GM19043 (cell line): ENCODE measurements around the gene PLXNB2.
"Not testable (repeated sequence)": the region's sequence is repeated elsewhere in the genome, so short reads cannot be mapped to it uniquely, and the experiment has no call there.

Experiments
- ATAC-seq: cut with Tn5 transposase; IDR thresholded peaks from one replicate; pipeline ENCODE4 v1.9.1; 2021; ENCODE audit warnings: low read depth; ENCODE audit not compliant: unreplicated experiment

Gene PLXNB2

DNA sequence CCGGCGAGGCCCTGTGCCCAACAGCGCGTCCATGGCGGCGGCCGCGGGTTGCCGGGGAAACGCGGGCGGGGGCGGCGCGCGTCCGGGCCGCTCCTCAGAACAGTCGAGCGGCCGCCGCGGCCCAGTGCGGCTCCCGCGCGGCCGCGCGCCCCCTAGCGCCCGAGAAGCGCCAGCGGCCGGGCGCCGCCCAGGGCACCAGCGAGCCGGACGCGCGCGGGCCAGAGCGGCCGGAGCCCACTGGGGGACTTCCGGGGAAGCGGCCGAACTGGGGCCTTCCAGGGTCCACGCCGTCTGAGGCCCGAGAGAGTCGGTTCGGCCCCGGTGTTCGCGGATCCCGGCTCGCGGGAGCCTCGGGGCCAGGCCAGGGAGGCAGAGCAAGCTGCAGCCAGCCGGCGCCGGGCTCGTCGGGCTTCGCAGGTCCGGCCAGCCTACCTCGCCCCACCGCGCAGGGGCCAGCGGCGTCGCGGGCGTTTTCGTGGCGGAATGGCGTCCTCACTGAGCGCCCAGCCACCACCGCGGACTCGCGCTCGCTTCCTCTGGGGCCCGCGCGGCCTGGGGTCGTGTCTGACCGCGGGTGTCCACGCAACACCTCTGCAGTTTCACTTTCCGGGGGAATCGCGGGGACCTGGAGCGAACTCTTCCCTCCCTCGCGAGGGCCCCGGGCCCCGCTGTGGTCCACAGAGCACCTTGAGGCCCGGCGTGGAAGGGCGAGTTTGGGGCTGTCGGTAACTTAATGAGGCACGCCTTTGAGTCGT lies 19.7 kb upstream of the PLXNB2 start, which contains the start of gene DENND6B:
Gene DENND6B, minus strand, starts transcription at position 57 of the 755 bp plus-strand sequence. Its CDS starts 24 bp downstream, at position 33.
- peak; percentile 79 for ATAC-seq

DNA sequence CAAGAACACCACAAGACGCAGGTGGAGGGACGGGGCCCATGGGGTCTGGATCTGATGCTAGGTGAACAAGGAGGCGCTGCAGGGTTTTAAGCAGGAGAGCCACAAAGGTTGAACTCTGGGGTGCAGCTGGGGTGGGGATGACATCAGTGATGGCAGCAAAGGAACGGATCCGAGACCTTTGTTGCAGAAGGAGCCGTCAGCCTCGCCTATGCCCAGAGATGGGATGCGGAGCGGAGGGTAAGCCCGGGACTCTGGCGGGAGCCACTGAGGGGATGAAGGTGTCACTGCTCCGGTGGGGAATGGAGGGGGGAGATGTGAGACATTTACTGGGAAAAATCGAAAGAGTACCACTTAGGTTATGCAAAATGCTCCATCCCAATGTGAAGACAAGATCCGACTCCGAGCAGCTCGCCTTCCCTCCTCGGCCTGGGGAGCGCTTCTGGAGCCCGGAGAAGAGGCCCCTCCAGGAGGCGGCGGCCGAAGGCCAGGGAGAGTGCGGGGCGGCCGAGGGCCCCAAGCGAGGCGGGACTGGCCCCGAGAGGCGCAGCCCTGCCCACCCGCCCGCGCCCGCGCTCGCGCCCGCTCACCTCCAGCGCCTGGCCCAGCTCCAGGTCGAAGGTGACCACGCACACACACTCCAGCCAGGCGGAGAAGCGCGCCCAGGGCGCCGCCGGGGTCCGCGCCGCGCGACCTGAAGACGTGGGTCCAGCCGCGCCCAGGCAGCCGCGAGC lies 18.9 kb upstream of the PLXNB2 start:
- no peak for ATAC-seq

DNA sequence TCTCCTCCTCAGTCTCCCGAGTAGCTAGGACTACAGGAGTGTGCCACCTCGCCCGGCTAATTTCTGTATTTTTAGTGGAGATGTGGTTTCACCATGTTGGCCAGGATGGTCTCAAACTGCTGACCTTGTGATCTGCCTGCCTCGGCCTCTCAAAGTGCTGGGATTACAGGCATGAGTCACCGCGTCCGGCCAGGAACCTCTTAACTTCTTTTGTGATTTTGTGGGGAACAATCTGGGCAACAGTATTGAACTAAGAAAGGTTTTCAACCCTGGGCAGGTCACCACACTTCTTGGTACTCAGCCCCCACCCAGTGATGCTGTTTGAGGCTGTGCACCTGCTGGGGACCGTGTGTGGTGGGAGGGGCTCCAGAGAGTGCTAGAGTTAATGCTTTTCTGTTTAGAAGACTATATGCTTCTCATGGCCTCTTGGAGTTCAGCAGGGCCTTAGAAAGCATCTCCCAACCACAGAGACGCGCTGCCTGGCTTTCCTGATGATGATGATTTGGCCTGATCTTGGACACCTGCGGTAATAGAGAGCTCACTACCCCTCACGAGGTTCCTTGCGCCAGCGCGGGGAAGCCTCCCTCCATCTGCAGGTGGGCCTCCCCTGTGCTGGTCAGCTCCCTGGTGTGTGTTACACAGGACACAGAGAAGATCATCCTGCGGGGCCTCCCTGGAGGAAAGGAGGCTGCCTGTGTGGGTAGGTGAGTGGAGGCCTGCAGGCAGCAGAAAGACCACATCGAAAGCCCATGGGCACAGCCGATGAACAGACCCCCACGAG lies 18.2 kb upstream of the PLXNB2 start:
- no peak for ATAC-seq

DNA sequence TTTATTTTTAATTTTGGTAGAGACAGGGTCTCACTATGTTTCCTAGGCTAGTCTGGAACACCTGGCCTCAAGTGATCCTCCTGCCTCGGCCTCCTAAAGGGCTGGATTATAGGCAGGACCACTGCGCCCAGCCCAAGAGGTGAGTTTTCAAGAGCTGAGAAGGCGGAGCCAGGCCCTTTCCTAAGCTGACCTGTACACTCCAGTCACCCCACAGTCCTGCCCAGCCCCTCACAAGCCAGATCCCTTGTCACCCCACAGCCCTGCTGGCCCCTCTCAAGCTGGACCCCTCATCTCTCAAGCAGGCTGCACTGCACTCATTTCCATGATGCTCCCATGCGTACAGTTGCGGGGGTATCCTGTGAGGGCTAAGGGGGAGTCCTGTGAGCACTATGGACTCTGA lies 16.5 kb upstream of the PLXNB2 start:
- ATAC-seq = no peak

DNA sequence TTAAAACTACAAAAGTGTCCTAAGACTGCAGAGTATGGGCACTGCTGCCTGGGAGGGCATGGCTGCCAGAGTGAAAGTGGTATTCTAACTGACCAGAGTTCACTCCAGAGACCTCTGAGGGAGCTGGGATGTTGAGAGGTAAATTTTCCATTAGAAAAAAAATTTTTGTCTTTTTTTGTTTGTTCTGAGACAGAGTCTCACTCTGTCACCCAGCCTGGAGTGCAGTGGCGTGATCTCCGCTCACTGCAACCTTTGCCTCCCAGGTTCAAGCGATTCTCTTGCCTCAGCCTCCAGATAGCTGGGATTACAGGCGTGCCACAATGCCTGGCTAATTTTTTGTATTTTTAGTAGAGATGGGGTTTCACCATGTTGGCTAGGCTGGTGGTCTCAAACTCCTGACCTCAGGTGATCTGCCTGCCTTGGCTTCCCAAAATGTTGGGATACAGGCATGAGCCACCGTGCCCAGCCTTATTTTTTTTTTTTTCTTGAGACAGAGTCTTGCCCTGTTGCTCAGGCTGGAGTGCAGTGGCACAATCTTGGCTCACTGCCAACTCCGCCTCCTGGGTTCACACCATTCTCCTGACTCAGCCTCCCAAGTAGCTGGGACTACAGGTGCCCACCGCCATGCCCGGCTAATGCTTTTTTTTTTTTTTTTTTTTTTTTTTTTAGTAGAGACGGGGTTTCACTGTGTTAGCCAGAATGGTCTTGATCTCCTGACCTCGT lies 15.1 kb upstream of the PLXNB2 start:
- not testable (repeated sequence) for ATAC-seq

DNA sequence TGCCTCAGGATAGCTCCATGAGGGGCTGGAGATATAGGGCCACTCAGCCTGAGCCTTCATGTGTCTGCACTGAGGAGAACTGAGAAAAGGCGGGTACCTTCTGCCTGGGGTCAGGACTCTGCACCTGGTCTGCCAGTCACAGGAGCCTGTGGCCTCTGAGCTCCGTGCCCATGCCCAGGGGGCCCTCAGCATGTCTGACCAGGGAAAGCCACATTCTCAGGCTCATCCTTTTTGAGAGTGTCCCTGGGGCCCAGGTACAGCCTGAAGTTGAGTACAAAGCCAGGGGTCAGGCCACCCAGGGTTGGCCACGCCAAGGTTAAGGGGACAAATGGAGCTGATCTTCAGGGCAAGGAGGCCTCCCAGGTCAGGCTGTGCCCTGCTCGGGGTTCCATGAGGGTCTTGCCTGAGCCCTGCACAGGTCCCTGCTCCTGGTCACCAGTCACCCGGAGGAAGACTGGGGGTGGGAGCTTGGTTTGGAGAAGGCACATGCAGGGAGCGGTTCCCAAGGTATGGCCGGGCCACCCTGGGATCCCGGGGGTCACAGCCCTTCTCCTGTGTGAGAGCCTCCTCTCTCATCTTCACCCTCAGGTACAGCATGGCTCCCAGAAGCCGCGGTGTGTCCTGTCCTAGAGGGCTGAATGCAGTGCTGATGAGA lies 13.4 kb upstream of the PLXNB2 start:
- no peak for ATAC-seq

DNA sequence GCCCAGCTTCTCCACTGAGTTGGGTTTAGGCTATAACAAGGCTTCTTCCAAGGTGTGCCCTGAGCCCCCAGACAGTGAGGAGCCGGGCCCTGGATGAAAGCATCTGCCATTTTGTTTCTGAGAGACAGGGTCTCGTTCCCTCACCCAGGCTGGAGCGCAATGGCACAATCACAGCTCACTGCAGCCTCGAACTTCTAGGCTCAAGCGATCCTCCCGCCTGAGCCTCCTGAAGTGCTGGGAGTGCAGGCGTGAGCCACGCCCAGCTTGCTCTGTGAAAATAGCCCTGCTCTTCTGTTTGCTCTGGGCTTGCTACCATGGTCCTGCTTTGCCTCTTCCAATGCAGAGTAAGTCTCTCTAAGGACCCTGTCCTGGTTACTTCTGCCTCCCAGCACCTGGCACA lies 12.7 kb upstream of the PLXNB2 start:
- no peak for ATAC-seq

DNA sequence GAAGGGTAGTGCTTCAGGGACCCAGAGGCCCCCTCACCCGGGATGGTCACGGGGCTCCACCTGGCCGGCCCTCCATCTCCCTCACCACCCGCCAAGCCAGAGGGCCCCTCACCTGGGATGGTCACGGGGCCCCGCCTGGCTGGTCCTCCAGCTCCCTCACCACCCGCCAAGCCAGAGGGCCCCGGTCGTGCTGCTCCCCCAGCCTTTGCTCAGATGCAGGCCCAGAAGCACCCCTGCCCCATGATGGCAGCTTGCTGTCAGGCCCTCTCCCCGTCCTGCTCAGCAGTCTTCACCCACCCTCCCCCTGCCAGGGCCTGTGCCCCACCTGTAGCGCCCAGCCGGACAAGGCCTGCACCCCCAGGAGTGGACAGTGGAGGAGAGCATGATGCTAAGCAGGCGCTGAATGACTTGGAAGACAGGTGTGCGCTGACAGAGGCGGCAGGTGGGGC lies 12.1 kb upstream of the PLXNB2 start:
- ATAC-seq = no peak

DNA sequence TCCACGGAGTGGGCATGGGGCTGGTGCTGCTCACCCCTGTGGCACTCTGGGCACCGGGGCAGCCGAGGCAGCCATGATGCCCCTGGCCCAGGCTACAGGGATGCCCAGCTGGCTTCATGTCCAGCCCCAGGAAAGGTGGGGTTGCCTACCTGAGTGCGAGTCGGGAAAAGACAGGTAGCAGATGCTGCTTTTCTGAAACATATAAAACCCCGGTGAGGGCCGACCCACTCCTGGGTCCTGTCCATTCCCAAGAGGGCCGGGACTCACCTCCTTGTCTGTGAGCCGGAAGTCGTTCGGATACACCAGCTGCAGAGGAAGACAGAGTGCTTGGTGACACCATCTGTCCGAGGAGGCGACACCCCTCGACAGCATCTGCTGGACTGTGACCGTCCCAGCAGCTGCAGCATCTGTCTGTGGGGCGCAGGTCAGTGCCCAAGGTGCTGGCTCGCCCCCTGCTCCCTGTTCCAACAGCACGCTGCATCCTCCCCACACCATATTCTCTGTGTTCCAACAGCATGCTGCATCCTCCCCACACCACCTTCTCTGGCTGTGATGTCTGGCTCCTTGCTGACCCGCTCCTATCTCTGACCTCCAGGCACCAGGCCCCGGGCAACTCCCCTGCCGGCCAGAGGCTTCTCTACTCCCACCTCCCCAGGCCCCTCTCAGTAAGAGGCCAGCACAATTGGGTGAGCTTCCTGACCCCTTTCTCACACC lies 11.4 kb upstream of the PLXNB2 start:
- no peak for ATAC-seq

DNA sequence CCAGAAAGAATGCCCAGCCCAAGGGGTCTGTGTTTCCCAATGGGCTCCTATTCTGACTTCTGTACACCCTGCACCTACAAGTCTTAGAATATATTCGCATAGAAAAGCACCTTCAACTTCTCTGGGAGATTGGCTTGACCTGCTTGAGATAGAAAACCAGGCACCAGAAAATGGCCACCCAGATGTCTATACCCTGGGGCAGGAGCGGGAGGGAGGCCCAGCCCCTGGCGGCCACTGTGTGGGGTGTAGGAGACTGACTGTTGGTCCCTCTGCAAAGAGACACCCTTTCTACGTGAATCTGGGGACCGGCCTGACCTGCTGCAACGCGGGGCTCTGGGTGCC lies 10.9 kb upstream of the PLXNB2 start:
- ATAC-seq = no peak

DNA sequence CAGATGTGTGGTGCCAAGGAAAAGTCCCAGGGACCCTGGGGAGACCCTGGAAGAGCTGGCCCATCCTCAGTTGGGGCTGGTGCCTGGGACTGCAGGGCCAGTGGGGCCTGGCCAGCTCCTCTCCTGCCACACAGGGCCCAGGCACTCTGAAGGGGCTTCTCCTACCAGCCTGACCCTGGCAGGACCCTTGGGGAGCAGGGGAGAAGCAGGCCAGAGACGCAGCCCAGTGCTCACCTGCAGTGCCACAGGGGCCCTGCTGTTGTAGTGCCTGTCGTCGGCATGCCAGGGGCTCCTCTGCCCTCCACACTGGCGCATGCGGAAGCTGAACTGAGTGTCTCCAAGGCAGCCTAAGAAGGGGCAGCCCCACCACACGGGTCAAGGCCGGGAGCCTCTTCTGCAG lies 10.2 kb upstream of the PLXNB2 start:
- ATAC-seq = no peak

DNA sequence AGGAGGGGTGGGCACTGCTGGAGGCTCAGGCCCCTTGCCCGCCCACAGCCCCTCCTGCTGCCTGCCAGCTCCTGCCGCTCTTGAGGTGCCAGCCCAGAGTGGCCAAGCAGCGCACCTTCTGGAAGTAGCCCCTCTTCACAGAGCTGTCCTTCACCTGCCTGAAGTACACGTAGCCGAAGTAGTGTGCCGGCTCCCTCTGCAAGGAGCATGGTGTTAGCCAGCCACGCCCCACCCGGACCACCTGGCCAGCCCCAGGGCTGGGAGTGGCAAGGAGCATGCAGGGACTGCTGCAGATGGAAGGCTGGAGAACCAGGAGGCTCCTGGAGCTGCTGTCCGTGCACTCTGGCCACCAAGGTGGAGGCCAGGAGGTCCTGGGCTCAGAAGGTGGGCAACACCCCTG lies 9.7 kb upstream of the PLXNB2 start:
- ATAC-seq = no peak

DNA sequence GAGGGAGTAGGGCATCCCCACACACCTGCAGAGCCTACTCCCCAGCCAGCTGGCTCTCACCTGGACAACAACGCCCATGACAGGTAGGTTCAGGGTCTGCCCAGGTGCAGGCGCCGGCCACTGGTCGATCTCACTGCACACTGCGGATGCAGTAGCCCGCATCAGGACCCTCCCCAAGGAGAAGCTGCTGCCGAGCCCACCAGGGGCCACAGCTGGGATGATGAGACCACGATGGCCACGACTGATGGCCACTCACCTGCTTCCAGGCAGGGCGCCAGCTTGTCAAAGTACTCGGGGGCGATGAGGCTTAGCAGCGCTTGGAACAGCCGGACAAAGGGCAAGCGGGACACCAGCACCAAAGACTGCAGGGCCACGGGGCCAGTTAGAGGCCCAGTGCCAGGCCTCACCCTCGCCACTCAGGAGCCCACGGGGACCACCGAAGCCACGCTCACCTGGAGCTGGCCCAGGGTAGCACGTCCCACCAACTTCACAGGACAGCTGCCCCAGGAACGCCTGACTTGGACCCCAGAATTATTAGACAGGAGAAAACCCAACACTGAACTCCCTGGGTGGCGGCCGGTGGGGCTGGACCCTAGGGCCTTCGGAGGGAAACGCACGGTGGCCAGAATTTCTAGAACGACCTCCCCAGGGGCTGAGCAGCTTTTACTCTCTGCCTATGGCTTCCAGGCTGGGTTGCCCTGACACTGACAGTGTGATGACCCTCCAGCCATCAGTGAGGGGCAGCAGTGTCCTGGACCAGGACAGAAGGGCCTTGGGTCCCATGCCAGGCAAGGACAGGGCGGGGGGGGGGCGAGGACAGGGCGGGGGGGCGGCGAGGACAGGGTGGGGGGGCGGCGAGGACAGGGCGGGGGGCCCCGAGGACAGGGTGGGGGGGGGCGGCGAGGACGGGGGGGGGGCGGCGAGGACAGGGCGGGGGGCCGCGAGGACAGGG lies 8.9 kb upstream of the PLXNB2 start:
- ATAC-seq = no peak

DNA sequence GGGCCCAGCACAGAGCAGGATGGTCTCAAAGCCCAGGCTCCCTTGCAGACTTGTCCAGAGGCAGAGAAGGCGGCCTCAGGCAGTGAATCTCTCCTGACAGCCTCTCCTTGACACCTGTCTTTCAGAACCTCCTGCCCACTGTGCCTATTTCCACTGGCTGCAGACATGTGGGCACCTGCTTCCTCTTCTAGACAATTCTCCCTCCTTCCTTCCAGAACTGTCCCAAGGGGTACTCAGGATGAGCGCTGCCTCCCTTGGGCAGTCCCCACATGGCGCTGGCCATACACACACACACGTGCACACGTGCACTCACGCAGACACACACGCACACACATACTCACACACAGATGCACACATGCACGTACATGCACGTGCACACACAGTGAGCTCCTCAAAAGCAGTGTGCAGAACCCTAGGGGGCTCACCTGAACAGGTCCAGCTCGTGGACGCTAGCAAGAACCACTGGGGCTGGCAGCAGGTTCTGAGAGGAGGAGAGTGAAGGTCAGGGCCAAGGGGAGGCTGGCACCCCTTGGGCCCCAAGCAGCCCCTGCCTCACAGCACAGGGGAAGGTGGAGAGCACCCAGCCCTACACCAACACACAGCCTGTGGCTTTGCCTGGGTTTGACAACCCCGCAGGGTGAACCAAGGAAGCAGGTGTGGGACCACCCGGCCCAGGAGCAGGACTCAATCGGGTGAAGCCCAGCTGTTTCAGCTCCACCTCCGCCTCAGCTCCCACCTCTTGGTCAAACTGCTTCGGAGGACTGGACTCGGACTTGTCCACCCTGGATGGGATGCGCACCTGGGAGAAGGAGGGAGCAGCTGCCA lies 8.1 kb upstream of the PLXNB2 start:
- no peak for ATAC-seq

DNA sequence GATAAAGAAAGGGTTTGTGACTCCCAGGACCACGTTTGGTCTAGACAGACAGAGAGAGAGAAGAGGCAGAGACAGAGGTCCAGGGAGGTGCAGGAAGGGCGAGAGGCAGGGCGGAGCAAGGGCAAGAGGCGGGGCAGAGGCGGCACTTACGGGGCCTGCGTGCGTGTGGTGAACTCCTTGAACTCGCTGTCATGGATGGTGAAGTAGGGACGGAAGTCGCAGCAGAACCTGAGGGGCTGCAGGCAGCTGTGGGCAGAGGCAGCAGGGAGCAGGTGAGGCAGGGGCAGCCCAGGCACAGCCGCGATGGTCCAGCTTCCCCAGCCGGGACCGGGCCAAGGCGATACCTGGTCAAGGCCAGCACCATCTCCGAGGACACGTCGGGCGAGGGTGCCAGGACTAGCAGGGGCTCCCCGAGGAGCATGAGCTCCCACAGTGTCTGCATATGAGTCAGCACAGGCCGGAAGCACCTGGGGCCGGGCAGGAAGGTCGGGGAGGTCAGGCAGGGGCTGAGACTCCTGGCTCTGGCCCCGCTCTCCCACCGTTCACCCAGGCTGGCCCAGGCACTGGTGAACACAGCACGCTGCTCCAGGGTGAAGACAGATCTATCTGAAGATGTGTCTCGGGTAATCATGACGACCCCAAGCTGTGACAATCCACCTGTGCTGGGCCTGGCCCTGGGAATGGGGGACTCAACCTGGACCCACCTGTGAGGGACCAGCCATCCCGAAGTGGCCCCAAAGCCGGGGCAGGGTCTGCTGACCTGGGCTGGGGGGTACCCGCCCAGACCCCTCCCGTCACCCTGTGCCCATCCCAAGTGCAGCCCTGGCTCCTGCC lies 7.2 kb upstream of the PLXNB2 start:
- ATAC-seq = peak; percentile 80

DNA sequence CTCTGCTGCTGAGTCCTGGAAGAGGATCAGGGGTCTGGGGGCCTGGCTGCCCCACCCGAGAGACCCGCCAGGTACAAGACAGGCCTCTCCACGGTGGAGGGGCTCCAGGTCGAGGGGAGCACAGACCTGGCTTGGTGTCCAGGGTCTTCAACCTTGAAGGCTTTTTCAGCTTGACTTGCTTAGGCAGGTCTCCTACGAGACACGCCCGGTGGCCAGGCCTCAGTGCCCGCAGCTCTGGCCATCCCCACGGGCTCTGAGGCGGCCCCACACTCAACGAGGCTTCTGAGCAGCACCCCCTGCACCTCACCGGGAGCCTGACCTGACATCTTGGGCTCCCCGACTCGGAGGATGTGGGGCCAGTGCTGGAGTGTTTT lies 6.6 kb upstream of the PLXNB2 start:
- no peak for ATAC-seq

DNA sequence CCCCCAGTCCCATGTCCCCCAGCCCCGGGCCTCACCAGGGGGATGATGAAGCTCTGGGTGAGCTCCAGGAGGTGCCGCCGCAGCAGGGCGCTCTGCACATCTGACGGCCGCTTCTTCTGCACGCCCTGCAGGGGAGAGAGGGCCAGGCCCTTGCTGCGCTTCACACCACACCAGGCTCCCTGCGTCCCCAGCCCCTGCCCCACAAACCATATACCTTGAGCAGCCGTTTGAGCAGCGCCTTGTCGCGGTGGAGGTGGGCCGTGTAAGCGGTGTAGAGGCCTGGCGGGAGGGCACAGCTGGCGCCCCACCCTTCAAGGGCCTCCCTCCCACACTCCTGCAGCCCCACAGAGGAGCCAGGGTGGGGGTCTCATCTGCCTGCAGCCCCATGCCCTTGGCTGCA lies 6.2 kb upstream of the PLXNB2 start:
- no peak for ATAC-seq
